WTC11 (cell line): ENCODE measurements around the gene CARS2. TPM values are rescaled to one million over a fixed set of nuclear protein-coding genes. Genes with fewer than 3 reads are reported as not detected.
A peak's percentile ranks its signal among the peaks of the same experiment; 100 is the strongest.

Source experiments
- ATF1 ChIP-seq: sonication (generic); formaldehyde crosslinking; IDR thresholded peaks from 2 replicates; pipeline ENCODE4 v1.8.1; 2023; ENCODE audit warnings: mild to moderate bottlenecking, moderate library complexity, missing genetic modification reagents
- CBFB ChIP-seq: sonication (generic); formaldehyde crosslinking; IDR thresholded peaks from 2 replicates; pipeline ENCODE4 v1.8.1; 2022; ENCODE audit warnings: mild to moderate bottlenecking, low read depth, missing genetic modification reagents
- ETV6 ChIP-seq: sonication (generic); formaldehyde crosslinking; IDR thresholded peaks from 2 replicates; pipeline ENCODE4 v1.8.1; 2022; ENCODE audit warnings: mild to moderate bottlenecking, missing genetic modification reagents
- FOXK1 ChIP-seq: sonication (generic); formaldehyde crosslinking; IDR thresholded peaks from 2 replicates; pipeline ENCODE4 v1.8.0; 2022; ENCODE audit warnings: mild to moderate bottlenecking, moderate library complexity, missing genetic modification reagents
- FOXP1 ChIP-seq: sonication (generic); formaldehyde crosslinking; IDR thresholded peaks from 2 replicates; pipeline ENCODE4 v1.8.0; 2022; ENCODE audit warnings: missing genetic modification reagents, mild to moderate bottlenecking, moderate library complexity, borderline replicate concordance
- FOXP4 ChIP-seq: sonication (generic); formaldehyde crosslinking; IDR thresholded peaks from 2 replicates; pipeline ENCODE4 v1.8.0; 2022; ENCODE audit warnings: mild to moderate bottlenecking, missing genetic modification reagents
- GABPB1 ChIP-seq: sonication (generic); formaldehyde crosslinking; IDR thresholded peaks from 2 replicates; pipeline ENCODE4 v1.8.1; 2023; ENCODE audit warnings: mild to moderate bottlenecking, missing genetic modification reagents
- JUN ChIP-seq: sonication (generic); formaldehyde crosslinking; IDR thresholded peaks from 2 replicates; pipeline ENCODE4 v1.8.0; 2023; ENCODE audit warnings: mild to moderate bottlenecking, missing genetic modification reagents
- MAX ChIP-seq: sonication (generic); formaldehyde crosslinking; IDR thresholded peaks from 2 replicates; pipeline ENCODE4 v1.8.0; 2022; ENCODE audit warnings: mild to moderate bottlenecking, missing genetic modification reagents
- MYBL2 ChIP-seq: sonication (generic); formaldehyde crosslinking; IDR thresholded peaks from 2 replicates; pipeline ENCODE4 v1.8.1; 2023; ENCODE audit warnings: mild to moderate bottlenecking, moderate library complexity, missing genetic modification reagents
- NFE2L1 ChIP-seq: sonication (generic); formaldehyde crosslinking; IDR thresholded peaks from 2 replicates; pipeline ENCODE4 v1.8.1; 2023; ENCODE audit warnings: missing genetic modification reagents
- PRDM15 ChIP-seq: sonication (generic); formaldehyde crosslinking; IDR thresholded peaks from 2 replicates; pipeline ENCODE4 v1.8.0; 2022; ENCODE audit warnings: missing genetic modification reagents
- PRRX2 ChIP-seq: fragments of 250-450 bp; sonication (Bioruptor Pico); IDR thresholded peaks from 2 replicates; pipeline ENCODE4 v1.8.0; 2021; ENCODE audit warnings: mild to moderate bottlenecking
- RORB ChIP-seq: fragments of 250-450 bp; sonication (Bioruptor Pico); IDR thresholded peaks from 2 replicates; pipeline ENCODE4 v1.9.0; 2021; ENCODE audit warnings: mild to moderate bottlenecking
- SOX15 ChIP-seq: fragments of 250-450 bp; sonication (Bioruptor Pico); IDR thresholded peaks from 2 replicates; pipeline ENCODE4 v1.9.0; 2021; ENCODE audit warnings: mild to moderate bottlenecking
- STAT6 ChIP-seq: sonication (generic); formaldehyde crosslinking; conservative IDR thresholded peaks from 2 replicates; pipeline ENCODE4 v1.8.1; 2023; ENCODE audit warnings: mild to moderate bottlenecking, low read depth, missing genetic modification reagents, moderate library complexity
- TCF7 ChIP-seq: sonication (generic); formaldehyde crosslinking; IDR thresholded peaks from 2 replicates; pipeline ENCODE4 v1.8.0; 2022; ENCODE audit warnings: mild to moderate bottlenecking, low read depth, missing genetic modification reagents, moderate library complexity
- TEAD4 ChIP-seq: sonication (generic); formaldehyde crosslinking; IDR thresholded peaks from 2 replicates; pipeline ENCODE4 v1.8.0; 2022; ENCODE audit warnings: mild to moderate bottlenecking, missing genetic modification reagents
- TP53 ChIP-seq: sonication (generic); formaldehyde crosslinking; IDR thresholded peaks from 2 replicates; pipeline ENCODE4 v1.8.1; 2023; ENCODE audit warnings: mild to moderate bottlenecking, missing genetic modification reagents
- USF1 ChIP-seq: sonication (generic); formaldehyde crosslinking; IDR thresholded peaks from 2 replicates; pipeline ENCODE4 v1.8.0; 2022; ENCODE audit warnings: mild to moderate bottlenecking, missing genetic modification reagents
- ZMAT4 ChIP-seq: fragments of 250-450 bp; sonication (Bioruptor Pico); IDR thresholded peaks from 2 replicates; pipeline ENCODE4 v1.9.0; 2021; ENCODE audit warnings: mild to moderate bottlenecking
- ZNF121 ChIP-seq: sonication (generic); formaldehyde crosslinking; IDR thresholded peaks from 2 replicates; pipeline ENCODE4 v1.8.0; 2023; ENCODE audit warnings: missing genetic modification reagents
- ZNF138 ChIP-seq: sonication (generic); formaldehyde crosslinking; conservative IDR thresholded peaks from 2 replicates; pipeline ENCODE4 v1.8.1; 2022; ENCODE audit warnings: mild to moderate bottlenecking, moderate library complexity, missing genetic modification reagents
- ZNF263 ChIP-seq: sonication (generic); formaldehyde crosslinking; IDR thresholded peaks from 2 replicates; pipeline ENCODE4 v1.8.1; 2022; ENCODE audit warnings: low read depth, mild to moderate bottlenecking, moderate library complexity, missing genetic modification reagents
- ZNF281 ChIP-seq: sonication (generic); formaldehyde crosslinking; IDR thresholded peaks from 2 replicates; pipeline ENCODE4 v1.8.0; 2023; ENCODE audit warnings: mild to moderate bottlenecking, missing genetic modification reagents
- ZNF317 ChIP-seq: sonication (generic); formaldehyde crosslinking; IDR thresholded peaks from 2 replicates; pipeline ENCODE4 v1.8.1; 2023; ENCODE audit warnings: low read depth, mild to moderate bottlenecking, moderate library complexity, missing genetic modification reagents, borderline replicate concordance
- ZNF671 ChIP-seq: fragments of 250-450 bp; sonication (Bioruptor Pico); IDR thresholded peaks from 2 replicates; pipeline ENCODE4 v1.8.0; 2021; ENCODE audit warnings: mild to moderate bottlenecking
- total RNA-seq: library from RNA; stranded (reverse); gene quantifications from 3 replicates; pipeline ENCODE4 v1.2.3, GENCODE V29; 2021

CARS2 gene
- total RNA-seq, 1 experiment from 2014 or later, result 39.9 TPM

GRCh38 chr13:110712849-110713641 lies 7.1 kb upstream of the CARS2 start (continued):
- TF ChIP-seq FOXP1 (CRISPR knock-in tag), result no peak
- no peak for TF ChIP-seq ZNF671 (CRISPR knock-in tag)
- TF ChIP-seq CBFB (CRISPR knock-in tag), result no peak
- no peak for TF ChIP-seq FOXP4 (CRISPR knock-in tag)
- TF ChIP-seq FOXK1 (CRISPR knock-in tag), result peak; percentile 76
- TF ChIP-seq JUN (CRISPR knock-in tag), result no peak
- no peak; the same call in 1 of the 2 replicates for TF ChIP-seq TP53 (CRISPR knock-in tag)
- TF ChIP-seq ATF1 (CRISPR knock-in tag), result no peak
- 0 out of 2 replicates have a peak, but pooled peaks have one; percentile 5 for TF ChIP-seq RORB (CRISPR knock-in tag)
- no peak for TF ChIP-seq GABPB1 (CRISPR knock-in tag)
- no peak for TF ChIP-seq ZNF121 (CRISPR knock-in tag)
- TF ChIP-seq ZNF281 (CRISPR knock-in tag), result no peak
- no peak for TF ChIP-seq ZNF263 (CRISPR knock-in tag)
- TF ChIP-seq NFE2L1 (CRISPR knock-in tag), result peak; percentile 51; the same call in 1 of the 2 replicates
- no peak for TF ChIP-seq TEAD4 (CRISPR knock-in tag)
- TF ChIP-seq SOX15 (CRISPR knock-in tag), result no peak
- no peak for TF ChIP-seq PRRX2 (CRISPR knock-in tag)
- no peak for TF ChIP-seq MYBL2 (CRISPR knock-in tag)
- TF ChIP-seq PRDM15 (CRISPR knock-in tag), result no peak
- TF ChIP-seq ETV6 (CRISPR knock-in tag), result peak; percentile 79; the same call in 1 of the 2 replicates
- TF ChIP-seq USF1 (CRISPR knock-in tag), result 0 out of 2 replicates have a peak, but pooled peaks have one; percentile 8
- no peak for TF ChIP-seq TCF7 (CRISPR knock-in tag)
- no peak for TF ChIP-seq ZNF317
- TF ChIP-seq MAX, result no peak; the same call in 1 of the 2 replicates
- peak; percentile 62; the same call in 1 of the 2 replicates for TF ChIP-seq ZMAT4 (CRISPR knock-in tag)
- TF ChIP-seq STAT6 (CRISPR knock-in tag), result no peak
- no peak for TF ChIP-seq ZNF138 (CRISPR knock-in tag)
